Fibroblast of lung (primary cell): ENCODE measurements around the gene NT5DC4. TPM values are rescaled to one million over a fixed set of nuclear protein-coding genes. Genes with fewer than 3 reads are reported as not detected.

Experiments
- DNase-seq, 2 donors: peaks; one replicate each; pipeline versions ENCODE4 v3.0.0 to v3.0.0-alpha.2; 2010; ENCODE audit warnings: low read depth in 2 of 2
- H2AFZ ChIP-seq: 2 replicates; pipeline ENCODE4 v1.5.1; 2012; ENCODE audit warnings: low read length, control low read depth, inconsistent platforms
- H3K27ac ChIP-seq: 2 replicates; pipeline ENCODE4 v1.5.1; 2011; ENCODE audit warnings: low read length, control low read depth; ENCODE audit not compliant: insufficient read depth
- H3K27me3 ChIP-seq: 2 replicates; pipeline ENCODE4 v1.5.1; 2011; ENCODE audit warnings: mild to moderate bottlenecking, low read length; ENCODE audit not compliant: control insufficient read depth, insufficient read depth
- H3K36me3 ChIP-seq: 2 replicates; pipeline ENCODE4 v1.5.1; 2011; ENCODE audit warnings: low read length; ENCODE audit not compliant: control insufficient read depth, insufficient read depth
- H3K4me1 ChIP-seq: 2 replicates; pipeline ENCODE4 v1.5.1; 2011; ENCODE audit warnings: low read length; ENCODE audit not compliant: control insufficient read depth, insufficient read depth; ENCODE audit errors: extremely low read depth
- H3K4me2 ChIP-seq: 2 replicates; pipeline ENCODE4 v1.5.1; 2011; ENCODE audit warnings: low read length, control low read depth; ENCODE audit not compliant: insufficient read depth; ENCODE audit errors: extremely low read depth
- H3K4me3 ChIP-seq, 4 experiments: fragments of 200-600 bp in 1 of 4; sonication (generic) in 1 of 4; replicated peaks in 1 of 4; 2 replicates each; pipeline ENCODE4 v1.5.1; 2011 to 2016; ENCODE audit warnings: low read length in 4 of 4, low read depth in 3 of 4, mild to moderate bottlenecking in 3 of 4, control low read depth in 2 of 4, inconsistent platforms in 1 of 4, mixed read lengths in 1 of 4; ENCODE audit not compliant: insufficient read depth in 1 of 4; ENCODE audit errors: control extremely low read depth in 1 of 4
- H3K79me2 ChIP-seq: 2 replicates; pipeline ENCODE4 v1.5.1; 2012; ENCODE audit warnings: mild to moderate bottlenecking, low read length, inconsistent platforms; ENCODE audit not compliant: control insufficient read depth, insufficient read depth
- H3K9ac ChIP-seq: 2 replicates; pipeline ENCODE4 v1.5.1; 2011; ENCODE audit warnings: mild to moderate bottlenecking, low read length, control low read depth; ENCODE audit not compliant: insufficient read depth
- H3K9me3 ChIP-seq: 2 replicates; pipeline ENCODE4 v1.5.1; 2012; ENCODE audit warnings: low read depth, low read length; ENCODE audit not compliant: control insufficient read depth, insufficient read depth
- H4K20me1 ChIP-seq: 2 replicates; pipeline ENCODE4 v1.5.1; 2011; ENCODE audit warnings: low read length; ENCODE audit not compliant: control insufficient read depth, insufficient read depth; ENCODE audit errors: extremely low read depth
- EZH2 ChIP-seq: IDR thresholded peaks from 2 replicates; pipeline ENCODE4 v1.5.1; 2012; ENCODE audit warnings: low read length, control low read depth, mild to moderate bottlenecking; ENCODE audit errors: missing control alignments
- polyA plus RNA-seq, 2 donors: library from polyadenylated mRNA; depleted of rRNA in 1 of 2; stranded (reverse) in 1 of 2; unstranded in 1 of 2; fragments of >200 nt; gene quantifications; 2 replicates each; pipeline ENCODE4 v1.2.1, GENCODE V29; 2011 to 2012; ENCODE audit warnings: missing spikeins in 1 of 2
- total RNA-seq: library from RNA; depleted of rRNA; stranded (reverse); fragments of >200 nt; gene quantifications from 2 replicates; pipeline ENCODE4 v1.2.1, GENCODE V29; 2014
- TF ChIP-seq, protein P1 (sequence below), 2 donors: IDR thresholded peaks in 1 of 2; conservative IDR thresholded peaks in 1 of 2; 1 replicate in 1 of 2; 2 replicates in 1 of 2; pipeline ENCODE4 v1.5.1; 2011 to 2012; ENCODE audit warnings: low read length in 2 of 2, control low read depth in 1 of 2, inconsistent platforms in 1 of 2, low read depth in 1 of 2, mild to moderate bottlenecking in 1 of 2

Gene NT5DC4
- total and polyA plus RNA-seq, 2 donors (not counting 1 experiment from before 2014, with no cell fraction given), result not detected

GRCh38 chr2:112779598-112779997, 58.8 kb downstream of the NT5DC4 start:
- Histone ChIP-seq H3K4me3 (no peak overlapping the region), H3K9ac (no peak overlapping the region), H2AFZ (no peak overlapping the region), H3K36me3 (no peaks in the 10 kb centered on the region), H4K20me1 (no peaks in the 10 kb centered on the region), H3K27ac (no peak overlapping the region), H3K9me3 (no peaks in the 10 kb centered on the region), H3K4me1 (no peaks in the 10 kb centered on the region), H3K79me2 (no peaks in the 10 kb centered on the region), H3K27me3 (no peaks in the 10 kb centered on the region), H3K4me2 (no peak overlapping the region)
- DNase-seq, result no peak
- TF ChIP-seq EZH2, result no peak
- TF ChIP-seq, protein P1, sequence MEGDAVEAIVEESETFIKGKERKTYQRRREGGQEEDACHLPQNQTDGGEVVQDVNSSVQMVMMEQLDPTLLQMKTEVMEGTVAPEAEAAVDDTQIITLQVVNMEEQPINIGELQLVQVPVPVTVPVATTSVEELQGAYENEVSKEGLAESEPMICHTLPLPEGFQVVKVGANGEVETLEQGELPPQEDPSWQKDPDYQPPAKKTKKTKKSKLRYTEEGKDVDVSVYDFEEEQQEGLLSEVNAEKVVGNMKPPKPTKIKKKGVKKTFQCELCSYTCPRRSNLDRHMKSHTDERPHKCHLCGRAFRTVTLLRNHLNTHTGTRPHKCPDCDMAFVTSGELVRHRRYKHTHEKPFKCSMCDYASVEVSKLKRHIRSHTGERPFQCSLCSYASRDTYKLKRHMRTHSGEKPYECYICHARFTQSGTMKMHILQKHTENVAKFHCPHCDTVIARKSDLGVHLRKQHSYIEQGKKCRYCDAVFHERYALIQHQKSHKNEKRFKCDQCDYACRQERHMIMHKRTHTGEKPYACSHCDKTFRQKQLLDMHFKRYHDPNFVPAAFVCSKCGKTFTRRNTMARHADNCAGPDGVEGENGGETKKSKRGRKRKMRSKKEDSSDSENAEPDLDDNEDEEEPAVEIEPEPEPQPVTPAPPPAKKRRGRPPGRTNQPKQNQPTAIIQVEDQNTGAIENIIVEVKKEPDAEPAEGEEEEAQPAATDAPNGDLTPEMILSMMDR (conservative IDR thresholded peaks at IDR 0.05 in 1 of 2, IDR thresholded peaks at IDR 0.05 in 1 of 2; ENCODE audit: low read depth in 1 of 2, low read length in 2 of 2), result no peak

DNA sequence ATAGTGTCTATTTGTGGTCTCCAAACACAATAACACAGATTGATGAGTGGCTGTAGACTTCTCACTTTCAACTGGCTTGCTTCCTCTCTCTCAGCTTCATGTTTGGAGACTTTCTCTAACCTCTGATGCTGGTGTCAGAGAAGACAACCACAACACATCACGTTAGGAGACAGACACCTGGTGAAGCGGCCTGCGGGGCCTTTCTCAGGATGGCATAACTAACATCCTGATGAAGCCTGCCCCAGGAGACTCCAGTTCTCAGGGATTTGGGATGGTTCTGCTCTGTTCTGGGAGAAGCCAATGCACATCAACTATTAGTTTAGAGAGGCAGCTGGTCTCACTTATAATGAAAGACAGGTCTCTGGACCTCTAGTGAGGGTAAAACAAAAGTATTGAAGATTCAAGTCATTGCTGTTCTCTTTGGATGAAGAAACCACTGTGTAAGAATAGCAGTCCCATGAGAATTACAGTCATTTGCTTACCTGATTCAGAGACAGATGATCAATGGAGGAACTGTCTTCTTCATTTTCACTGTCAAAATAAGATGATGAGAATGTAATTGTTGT, 61.5 kb downstream of the NT5DC4 start:
- TF ChIP-seq EZH2, result no peak
- TF ChIP-seq, protein P1 (conservative IDR thresholded peaks at IDR 0.05 in 1 of 2, IDR thresholded peaks at IDR 0.05 in 1 of 2; ENCODE audit: low read depth in 1 of 2, low read length in 2 of 2), result no peak
- Histone ChIP-seq H2AFZ (no peak overlapping the region), H3K4me1 (no peaks in the 10 kb centered on the region), H3K4me3 (no peak overlapping the region), H3K36me3 (no peaks in the 10 kb centered on the region), H3K9me3 (no peaks in the 10 kb centered on the region), H3K79me2 (no peaks in the 10 kb centered on the region), H3K27ac (no peak overlapping the region), H3K4me2 (no peak overlapping the region), H4K20me1 (no peaks in the 10 kb centered on the region), H3K9ac (no peak overlapping the region), H3K27me3 (no peaks in the 10 kb centered on the region)
- no peak for DNase-seq

GRCh38 chr2:112783187-112783714, 62.4 kb downstream of the NT5DC4 start:
- H3K4me2 ChIP-seq, result no peak overlapping the region
- H2AFZ ChIP-seq, result no peak overlapping the region

More at GRCh38 chr2:112783187-112783714, 62.4 kb downstream of the NT5DC4 start:
- no peak for DNase-seq
- no peaks in the 10 kb centered on the region for H3K4me1 ChIP-seq
- H3K4me3 ChIP-seq, result no peak overlapping the region
- H3K9me3 ChIP-seq, result no peaks in the 10 kb centered on the region
- no peaks in the 10 kb centered on the region for H3K79me2 ChIP-seq
- no peaks in the 10 kb centered on the region for H4K20me1 ChIP-seq
- H3K36me3 ChIP-seq, result no peaks in the 10 kb centered on the region
- TF ChIP-seq, protein P1 (conservative IDR thresholded peaks at IDR 0.05 in 1 of 2, IDR thresholded peaks at IDR 0.05 in 1 of 2; ENCODE audit: low read depth in 1 of 2, low read length in 2 of 2), result no peak
- TF ChIP-seq EZH2, result no peak
- no peak overlapping the region for H3K9ac ChIP-seq
- no peaks in the 10 kb centered on the region for H3K27me3 ChIP-seq
- H3K27ac ChIP-seq, result no peak overlapping the region
